Hematopoietic multipotent progenitor cell treated with erythropoietin and hydrocortisone succinate and interleukin-3 and kit ligand, for 8 days (in vitro differentiated cells): ENCODE results near the gene MLC1.

ENCODE experiments used
- DNase-seq: peaks from one replicate; pipeline ENCODE4 v3.0.0-alpha.2; 2015

The MLC1 gene

GRCh38 chr22:50057278-50058060, 27.8 kb downstream of the MLC1 start:
- no peak for DNase-seq

- no peak for DNase-seq
Observed at GRCh38 chr22:50056214-50056972, 28.8 kb downstream of the MLC1 start.

GRCh38 chr22:50053861-50054260, 31.4 kb downstream of the MLC1 start:
- DNase-seq: no peak

- DNase-seq: no peak
Observed at GRCh38 chr22:50051930-50052329, 33.3 kb downstream of the MLC1 start.

GRCh38 chr22:50049299-50050195, 35.7 kb downstream of the MLC1 start:
- DNase-seq: no peak

GRCh38 chr22:50048836-50049235, 36.4 kb downstream of the MLC1 start:
- DNase-seq: no peak

- DNase-seq: no peak
Observed at GRCh38 chr22:50048061-50048765, 37.0 kb downstream of the MLC1 start.

GRCh38 chr22:50047346-50047745, 37.9 kb downstream of the MLC1 start:
- DNase-seq: no peak

- no peak for DNase-seq
Observed at GRCh38 chr22:50046481-50047245, 38.6 kb downstream of the MLC1 start.

- no peak for DNase-seq
Observed at GRCh38 chr22:50046019-50046415, 39.2 kb downstream of the MLC1 start.

- no peak for DNase-seq
Observed at GRCh38 chr22:50045211-50046018, 39.8 kb downstream of the MLC1 start.

- DNase-seq: no peak
Observed at GRCh38 chr22:50044485-50045118, 40.6 kb downstream of the MLC1 start.

- no peak for DNase-seq
Observed at GRCh38 chr22:50041361-50042065, 43.7 kb downstream of the MLC1 start.

- no peak for DNase-seq
Observed at GRCh38 chr22:50040717-50041116, 44.5 kb downstream of the MLC1 start.

- no peak for DNase-seq
Observed at GRCh38 chr22:50039669-50040443, 45.4 kb downstream of the MLC1 start.

GRCh38 chr22:50035976-50036724, 49.1 kb downstream of the MLC1 start:
- DNase-seq: no peak

- DNase-seq: no peak
Observed at GRCh38 chr22:50035131-50035881, 49.9 kb downstream of the MLC1 start.
